ENCODE measurements around the gene HHLA2. TPM values are rescaled to one million over a fixed set of nuclear protein-coding genes. Genes with fewer than 3 reads are reported as not detected.

Gene HHLA2
- polyA plus RNA-seq, 1 donor (not counting 4 experiments of a cell fraction or from before 2014, with no cell fraction given): not detected

GRCh38 chr3:108394016-108394415, 97.7 kb downstream of the HHLA2 start:
- Histone ChIP-seq H3K9me1 (ENCODE audit: control insufficient read depth, extremely low read depth, insufficient read depth, low read length) (no peaks in the 10 kb centered on the region), H4K20me1 (ENCODE audit: control insufficient read depth, extremely low read depth, insufficient read depth, low read length) (no peaks in the 10 kb centered on the region), H2AFZ (ENCODE audit: control insufficient read depth, low read length) (peak overlapping the region; percentile 1), H3K9ac (ENCODE audit: control insufficient read depth, extremely low read depth, insufficient read depth, low read length) (no peak overlapping the region), H3K27me3 (ENCODE audit: control insufficient read depth, extremely low read depth, insufficient read depth, low read length) (no peaks in the 10 kb centered on the region), H3K4me3 (ENCODE audit: control insufficient read depth in 2 of 3, extremely low read depth in 1 of 3, insufficient read depth in 2 of 3, low read depth in 1 of 3, low read length in 3 of 3) (no peak overlapping the region), H3K9me3 (ENCODE audit: control insufficient read depth, low read depth, low read length) (no peaks in the 10 kb centered on the region), H3K4me2 (ENCODE audit: control insufficient read depth, extremely low read depth, insufficient read depth, low read depth, low read length) (no peak overlapping the region), H3K36me3 (ENCODE audit: control insufficient read depth in 2 of 2, extremely low read depth in 1 of 2, insufficient read depth in 2 of 2, low read length in 2 of 2) (no peaks in the 10 kb centered on the region), H3K27ac (ENCODE audit: control insufficient read depth, insufficient read depth, low read length) (no peak overlapping the region), H3K4me1 (ENCODE audit: control insufficient read depth, extremely low read depth, insufficient read depth, low read length) (no peaks in the 10 kb centered on the region), H3K79me2 (ENCODE audit: control insufficient read depth, insufficient read depth, low read length) (no peaks in the 10 kb centered on the region)
- dilution Hi-C loops (cut with MboI; ENCODE audit: extremely low pct_ligation_motif_present, low sequenced_read_pairs): no loop called here
- FAIRE-seq: no peak
- no peak for TF ChIP-seq EZH2 (IDR thresholded peaks at IDR 0.05; ENCODE audit: low read length)
- TF ChIP-seq, protein P1, sequence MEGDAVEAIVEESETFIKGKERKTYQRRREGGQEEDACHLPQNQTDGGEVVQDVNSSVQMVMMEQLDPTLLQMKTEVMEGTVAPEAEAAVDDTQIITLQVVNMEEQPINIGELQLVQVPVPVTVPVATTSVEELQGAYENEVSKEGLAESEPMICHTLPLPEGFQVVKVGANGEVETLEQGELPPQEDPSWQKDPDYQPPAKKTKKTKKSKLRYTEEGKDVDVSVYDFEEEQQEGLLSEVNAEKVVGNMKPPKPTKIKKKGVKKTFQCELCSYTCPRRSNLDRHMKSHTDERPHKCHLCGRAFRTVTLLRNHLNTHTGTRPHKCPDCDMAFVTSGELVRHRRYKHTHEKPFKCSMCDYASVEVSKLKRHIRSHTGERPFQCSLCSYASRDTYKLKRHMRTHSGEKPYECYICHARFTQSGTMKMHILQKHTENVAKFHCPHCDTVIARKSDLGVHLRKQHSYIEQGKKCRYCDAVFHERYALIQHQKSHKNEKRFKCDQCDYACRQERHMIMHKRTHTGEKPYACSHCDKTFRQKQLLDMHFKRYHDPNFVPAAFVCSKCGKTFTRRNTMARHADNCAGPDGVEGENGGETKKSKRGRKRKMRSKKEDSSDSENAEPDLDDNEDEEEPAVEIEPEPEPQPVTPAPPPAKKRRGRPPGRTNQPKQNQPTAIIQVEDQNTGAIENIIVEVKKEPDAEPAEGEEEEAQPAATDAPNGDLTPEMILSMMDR (optimal IDR thresholded peaks at IDR 0.05 in 1 of 3, IDR thresholded peaks at IDR 0.05 in 1 of 3, conservative IDR thresholded peaks at IDR 0.05 in 1 of 3; ENCODE audit: extremely low read depth in 1 of 3, insufficient read depth in 2 of 3, low read length in 3 of 3): no peak
- no peak for DNase-seq (ENCODE audit: low read depth, low spot score)

GRCh38 chr3:108394563-108394962, 98.2 kb downstream of the HHLA2 start:
- Histone ChIP-seq H3K4me1 (ENCODE audit: control insufficient read depth, extremely low read depth, insufficient read depth, low read length) (no peaks in the 10 kb centered on the region), H3K27me3 (ENCODE audit: control insufficient read depth, extremely low read depth, insufficient read depth, low read length) (no peaks in the 10 kb centered on the region), H3K4me2 (ENCODE audit: control insufficient read depth, extremely low read depth, insufficient read depth, low read depth, low read length) (no peak overlapping the region), H3K79me2 (ENCODE audit: control insufficient read depth, insufficient read depth, low read length) (no peaks in the 10 kb centered on the region), H3K4me3 (ENCODE audit: control insufficient read depth in 2 of 3, extremely low read depth in 1 of 3, insufficient read depth in 2 of 3, low read depth in 1 of 3, low read length in 3 of 3) (no peak overlapping the region), H3K9me1 (ENCODE audit: control insufficient read depth, extremely low read depth, insufficient read depth, low read length) (no peaks in the 10 kb centered on the region), H4K20me1 (ENCODE audit: control insufficient read depth, extremely low read depth, insufficient read depth, low read length) (no peaks in the 10 kb centered on the region), H3K36me3 (ENCODE audit: control insufficient read depth in 2 of 2, extremely low read depth in 1 of 2, insufficient read depth in 2 of 2, low read length in 2 of 2) (no peaks in the 10 kb centered on the region), H3K9ac (ENCODE audit: control insufficient read depth, extremely low read depth, insufficient read depth, low read length) (no peak overlapping the region), H3K27ac (ENCODE audit: control insufficient read depth, insufficient read depth, low read length) (no peak overlapping the region), H2AFZ (ENCODE audit: control insufficient read depth, low read length) (no peak overlapping the region), H3K9me3 (ENCODE audit: control insufficient read depth, low read depth, low read length) (no peaks in the 10 kb centered on the region)
- no peak for FAIRE-seq
- no peak for DNase-seq (ENCODE audit: low read depth, low spot score)
- dilution Hi-C loops (cut with MboI; ENCODE audit: extremely low pct_ligation_motif_present, low sequenced_read_pairs): no loop called here
- TF ChIP-seq, protein P1 (optimal IDR thresholded peaks at IDR 0.05 in 1 of 3, IDR thresholded peaks at IDR 0.05 in 1 of 3, conservative IDR thresholded peaks at IDR 0.05 in 1 of 3; ENCODE audit: extremely low read depth in 1 of 3, insufficient read depth in 2 of 3, low read length in 3 of 3): no peak
- no peak for TF ChIP-seq EZH2 (IDR thresholded peaks at IDR 0.05; ENCODE audit: low read length)

Data from keratinocyte (primary cell).